ENCODE results near the gene TINCR. TPM values are rescaled to one million over a fixed set of nuclear protein-coding genes. Genes with fewer than 3 reads are reported as not detected.
A peak's percentile ranks its signal among the peaks of the same experiment; 100 is the strongest.

TINCR gene
- total RNA-seq (1 to 10 TPM in 2 of 7 donors, under 1 TPM in 5; 0.11 to 3.4 (median 0.48) TPM), polyA plus RNA-seq (under 1 TPM; 0.18 to 0.35 TPM)
- long read RNA-seq, donor 1: 0 reads
- long read RNA-seq, donor 2, partial matches to known transcripts: 0 of 1 reads
- long read RNA-seq, donor 2, other reads (novel, unspliced or antisense): 0 of 1 reads
- long read RNA-seq, donor 3: 0 reads

GRCh38 chr19:5567360-5567969, at the start of gene TINCR:
Gene TINCR (minus strand): TSS chr19:5567953.
- Histone ChIP-seq H3K36me3 (no peaks in the 10 kb centered on the region), H3K9me3 (no peaks in the 10 kb centered on the region), H3K4me1 (ENCODE audit: insufficient read depth) (no peaks in the 10 kb centered on the region), H3K4me3 (no peak within 1 kb of the TSS), H3K27ac (no peak within 1 kb of the TSS), H3K27me3 (no peaks in the 10 kb centered on the region)
- no peak for DNase-seq
- WGBS, 3 donors: 6 to 16% (median 10%) methylated on average over 16 to 63 of the region's 63 CpGs
- intact Hi-C loops (cut with DNase I): no loop called here
- TF ChIP-seq EP300 (IDR thresholded peaks at IDR 0.05) (no peak), CTCF (IDR thresholded peaks at IDR 0.05) (no peak), POLR2A (IDR thresholded peaks at IDR 0.05) (no peak)

- no peaks in the 10 kb centered on the region for H3K36me3 ChIP-seq
- 71 to 85% (median 74%) methylated on average over 1 of the region's 1 CpG for WGBS, 3 donors
These were observed 49.3 kb upstream of the TINCR start for GRCh38 chr19:5617080-5617479.

GRCh38 chr19:5615756-5616327, 48.1 kb upstream of the TINCR start:
- no peaks in the 10 kb centered on the region for H3K36me3 ChIP-seq
- TF ChIP-seq EP300 (IDR thresholded peaks at IDR 0.05) (no peak), CTCF (IDR thresholded peaks at IDR 0.05) (no peak), POLR2A (IDR thresholded peaks at IDR 0.05) (no peak)

More at GRCh38 chr19:5617080-5617479, 49.3 kb upstream of the TINCR start:
- H3K4me1 ChIP-seq (ENCODE audit: insufficient read depth): peaks cover 9% of the 10 kb centered on the region
- no peak for TF ChIP-seq CTCF (IDR thresholded peaks at IDR 0.05)
- no peak for TF ChIP-seq POLR2A (IDR thresholded peaks at IDR 0.05)
- no peak for TF ChIP-seq EP300 (IDR thresholded peaks at IDR 0.05)
- intact Hi-C loops (cut with DNase I): no loop called here
- no peaks in the 10 kb centered on the region for H3K9me3 ChIP-seq
- no peaks in the 10 kb centered on the region for H3K27me3 ChIP-seq
- H3K4me3 ChIP-seq: no peak overlapping the region
- DNase-seq: no peak
- no peak overlapping the region for H3K27ac ChIP-seq

GRCh38 chr19:5612891-5613865, 45.4 kb upstream of the TINCR start:
- no peak overlapping the region for H3K4me3 ChIP-seq
- TF ChIP-seq CTCF (IDR thresholded peaks at IDR 0.05): no peak
- H3K4me1 ChIP-seq (ENCODE audit: insufficient read depth): peaks cover 2% of the 10 kb centered on the region
- H3K27me3 ChIP-seq: no peaks in the 10 kb centered on the region
- 90 to 92% (median 91%) methylated on average over 15 of the region's 15 CpGs for WGBS, 3 donors
- intact Hi-C loops (cut with DNase I): no loop called here
- H3K9me3 ChIP-seq: no peaks in the 10 kb centered on the region
- H3K27ac ChIP-seq: no peak overlapping the region
- DNase-seq: peak in 1 of 5 donors; percentile 7
- no peaks in the 10 kb centered on the region for H3K36me3 ChIP-seq

More at GRCh38 chr19:5615756-5616327, 48.1 kb upstream of the TINCR start:
- no peak overlapping the region for H3K27ac ChIP-seq
- H3K4me1 ChIP-seq (ENCODE audit: insufficient read depth): peaks cover 8% of the 10 kb centered on the region
- intact Hi-C loops (cut with DNase I): no loop called here
- no peaks in the 10 kb centered on the region for H3K27me3 ChIP-seq
- H3K9me3 ChIP-seq: no peaks in the 10 kb centered on the region
- no peak overlapping the region for H3K4me3 ChIP-seq
- peak in 1 of 5 donors; percentile 20 for DNase-seq
- 86 to 93% (median 91%) methylated on average over 17 of the region's 17 CpGs for WGBS, 3 donors

Measured in ovary (tissue), 10 donors.